ENCODE data around the gene LTBP3. TPM values are rescaled to one million over a fixed set of nuclear protein-coding genes. Genes with fewer than 3 reads are reported as not detected.

The LTBP3 gene
- total and polyA plus RNA-seq, 2 of the 13 experiments (the other 11 are each of a cell fraction or from before 2014, with no cell fraction given): 12.2 to 68.1 TPM

- TF ChIP-seq ATF6 (CRISPR knock-in tag; conservative IDR thresholded peaks at IDR 0.05) (no peak), HDAC6 (IDR thresholded peaks at IDR 0.05; ENCODE audit: low read depth, low read length) (no peak), ZFY (CRISPR knock-in tag; IDR thresholded peaks at IDR 0.05) (0 out of 2 replicates have a peak, but pooled peaks have one; percentile 23), SAP130 (CRISPR knock-in tag; IDR thresholded peaks at IDR 0.05; ENCODE audit: low read depth) (0 out of 2 replicates have a peak, but pooled peaks have one; percentile 14), HNRNPUL1 (IDR thresholded peaks at IDR 0.05; ENCODE audit: low read depth, low read length) (no peak), RARA (CRISPR knock-in tag; IDR thresholded peaks at IDR 0.05) (0 out of 2 replicates have a peak, but pooled peaks have one; percentile 7), ZNF777 (CRISPR knock-in tag; IDR thresholded peaks at IDR 0.05) (no peak), ZSCAN31 (CRISPR knock-in tag; IDR thresholded peaks at IDR 0.05; ENCODE audit: low read depth) (no peak), KLF6 (CRISPR knock-in tag; IDR thresholded peaks at IDR 0.05) (0 out of 2 replicates have a peak, but pooled peaks have one; percentile 36), FOXO1 (CRISPR knock-in tag; IDR thresholded peaks at IDR 0.05) (no peak), SP4 (CRISPR knock-in tag; IDR thresholded peaks at IDR 0.05) (peak; percentile 27; the same call in 1 of the 2 replicates), MXD3 (CRISPR knock-in tag; IDR thresholded peaks at IDR 0.05) (0 out of 2 replicates have a peak, but pooled peaks have one; percentile 2), ZNF768 (CRISPR knock-in tag; IDR thresholded peaks at IDR 0.05) (no peak), TRIM22 (IDR thresholded peaks at IDR 0.05) (no peak), HNF1B (CRISPR knock-in tag; IDR thresholded peaks at IDR 0.05) (no peak), NONO (IDR thresholded peaks at IDR 0.05) (no peak), NONO (CRISPR knock-in tag; conservative IDR thresholded peaks at IDR 0.05) (peak; percentile 63; the same call in 1 of the 2 replicates), MAZ (IDR thresholded peaks at IDR 0.05; ENCODE audit: borderline replicate concordance, low read depth, low read length) (no peak), MAZ (CRISPR knock-in tag; IDR thresholded peaks at IDR 0.05; ENCODE audit: low read depth) (no peak), SIX4 (CRISPR knock-in tag; IDR thresholded peaks at IDR 0.05) (no peak), ZFX (CRISPR knock-in tag; IDR thresholded peaks at IDR 0.05; ENCODE audit: low read depth) (0 out of 2 replicates have a peak, but pooled peaks have one; percentile 5), SYNCRIP (IDR thresholded peaks at IDR 0.05; ENCODE audit: insufficient read depth, low read depth, low read length) (no peak), HMGXB4 (CRISPR knock-in tag; IDR thresholded peaks at IDR 0.05; ENCODE audit: borderline replicate concordance in 1 of 2, low read depth in 1 of 2) (no peak)
Measured at GRCh38 chr11:65560555-65561418, 2.6 kb upstream of the LTBP3 start (continued).
